Endothelial cell of umbilical vein (primary cell): ENCODE data around the gene BMERB1. TPM values are rescaled to one million over a fixed set of nuclear protein-coding genes. Genes with fewer than 3 reads are reported as not detected.

Source experiments
- BruUV-seq: library from RNA; stranded (reverse); fragments of 400-500 nt; replicated peaks from 2 replicates; lab custom pipeline; 2021; lab: Mats Ljungman, UMichigan
- CTCF ChIA-PET: fragments of 300-600, 350-600 bp; sonication (Branson Sonifier 250); formaldehyde crosslinking; loops from one replicate; lab custom pipeline; 2021; ENCODE audit warnings: antibody characterized with exemption, inconsistent platforms; lab: Charles Lee
- POLR2A ChIA-PET: fragments of 300-600, 350-600 bp; sonication (Branson Sonifier 250); formaldehyde crosslinking; loops from one replicate; lab custom pipeline; 2021; ENCODE audit warnings: antibody characterized with exemption, inconsistent platforms; lab: Charles Lee
- DNase-seq: peaks from one replicate; pipeline ENCODE4 v3.0.0-alpha.2; 2011; ENCODE audit warnings: low read depth, low spot score
- FAIRE-seq: peaks from 2 replicates; lab custom pipeline; 2011; peaks lifted over from hg19 to GRCh38; lab: Jason Lieb, UNC
- H2AFZ ChIP-seq: 2 replicates; pipeline ENCODE4 v1.6.0; 2012; ENCODE audit warnings: low read depth, low read length, control low read depth, inconsistent platforms
- H3K27ac ChIP-seq: 2 replicates; pipeline ENCODE4 v1.5.1; 2011; ENCODE audit warnings: low read depth, mild to moderate bottlenecking, control low read depth, low read length, moderate library complexity; ENCODE audit not compliant: insufficient read depth
- H3K27me3 ChIP-seq, 2 experiments: 2 replicates each; pipeline versions ENCODE4 v1.6.0 to v1.6.1; 2011; ENCODE audit warnings: low read length in 2 of 2, mixed read lengths in 1 of 2; ENCODE audit not compliant: control insufficient read depth in 2 of 2, insufficient read depth in 2 of 2
- H3K36me3 ChIP-seq, 2 experiments: 2 replicates in 1 of 2; 3 replicates in 1 of 2; pipeline ENCODE4 v1.5.1; 2011; ENCODE audit warnings: low read length in 2 of 2, mild to moderate bottlenecking in 1 of 2, moderate library complexity in 1 of 2; ENCODE audit not compliant: control insufficient read depth in 2 of 2, insufficient read depth in 2 of 2; ENCODE audit errors: extremely low read depth in 1 of 2
- H3K4me1 ChIP-seq: 3 replicates; pipeline ENCODE4 v1.5.1; 2011; ENCODE audit warnings: mild to moderate bottlenecking, low read length; ENCODE audit not compliant: control insufficient read depth, insufficient read depth; ENCODE audit errors: extremely low read depth
- H3K4me2 ChIP-seq: 2 replicates; pipeline ENCODE4 v1.6.1; 2011; ENCODE audit warnings: low read length, control low read depth, mixed read lengths; ENCODE audit not compliant: insufficient read depth
- H3K4me3 ChIP-seq, 3 experiments: fragments of 200-600 bp in 1 of 3; sonication (generic), shearing (Covaris generic) in 1 of 3; replicated peaks in 1 of 3; 2 replicates each; pipeline ENCODE4 v1.5.1; 2011 to 2016; ENCODE audit warnings: control low read depth in 3 of 3, low read length in 3 of 3, mild to moderate bottlenecking in 2 of 3, inconsistent platforms in 1 of 3, low read depth in 1 of 3, moderate library complexity in 1 of 3; ENCODE audit not compliant: insufficient read depth in 1 of 3
- H3K79me2 ChIP-seq: 2 replicates; pipeline ENCODE4 v1.6.0; 2012; ENCODE audit warnings: low read length, inconsistent platforms; ENCODE audit not compliant: control insufficient read depth, insufficient read depth
- H3K9ac ChIP-seq: replicated peaks from 2 replicates; pipeline ENCODE3; 2011; ENCODE audit warnings: low read length, control low read depth; ENCODE audit not compliant: insufficient read depth; ENCODE audit errors: extremely low read depth
- H3K9me1 ChIP-seq: replicated peaks from 3 replicates; pipeline ENCODE4 v1.6.0; 2011; ENCODE audit warnings: mild to moderate bottlenecking, low read length; ENCODE audit not compliant: control insufficient read depth, insufficient read depth; ENCODE audit errors: extremely low read depth
- H3K9me3 ChIP-seq: replicated peaks from 2 replicates; pipeline ENCODE4 v1.5.1; 2012; ENCODE audit warnings: low read length, inconsistent platforms; ENCODE audit not compliant: control insufficient read depth, insufficient read depth
- H4K20me1 ChIP-seq: replicated peaks from 2 replicates; pipeline ENCODE3; 2011; ENCODE audit warnings: mild to moderate bottlenecking, low read length; ENCODE audit not compliant: control insufficient read depth, insufficient read depth; ENCODE audit errors: extremely low read depth
- EZH2 ChIP-seq: IDR thresholded peaks from 2 replicates; pipeline ENCODE4 v1.6.1; 2012; ENCODE audit warnings: borderline replicate concordance, low read depth, mild to moderate bottlenecking, moderate library complexity, low read length, inconsistent platforms; ENCODE audit not compliant: severe bottlenecking
- FOS ChIP-seq: IDR thresholded peaks from 2 replicates; pipeline ENCODE4 v1.6.1; 2011; ENCODE audit warnings: mild to moderate bottlenecking, low read length, moderate library complexity, borderline replicate concordance; ENCODE audit not compliant: insufficient read depth
- GATA2 ChIP-seq: IDR thresholded peaks from 2 replicates; pipeline ENCODE4 v1.7.0; 2011; ENCODE audit warnings: low read depth, mild to moderate bottlenecking, moderate library complexity, mixed read lengths, low read length; ENCODE audit not compliant: insufficient read length, insufficient read depth
- JUN ChIP-seq: IDR thresholded peaks from 2 replicates; pipeline ENCODE4 v1.6.1; 2011; ENCODE audit warnings: borderline replicate concordance, low read depth; ENCODE audit not compliant: insufficient read length, insufficient read depth
- MYC ChIP-seq: IDR thresholded peaks from one replicate; pipeline ENCODE4 v1.6.1; 2011; ENCODE audit warnings: mild to moderate bottlenecking, low read depth, low read length
- POLR2A ChIP-seq: IDR thresholded peaks from 2 replicates; pipeline ENCODE4 v1.6.1; 2012; ENCODE audit warnings: low read depth, mild to moderate bottlenecking, control low read depth, low read length
- POLR2AphosphoS5 ChIP-seq: IDR thresholded peaks from 2 replicates; pipeline ENCODE4 v1.6.1; 2012; ENCODE audit warnings: low read depth, mild to moderate bottlenecking, control low read depth, low read length, moderate library complexity; ENCODE audit not compliant: insufficient read depth
- dilution Hi-C: fragments of 300-500 bp; cut with MboI; formaldehyde crosslinking; loops from one replicate; pipeline ENCODE4 v1.15.0; 2019; ENCODE audit warnings: low sequenced_read_pairs; ENCODE audit not compliant: extremely low pct_ligation_motif_present
- intact Hi-C: fragments of 100-400 bp; cut with micrococcal nuclease; formaldehyde crosslinking; loops from one replicate; pipeline ENCODE4 v1.10.0; 2022
- polyA plus RNA-seq, 4 experiments: library from polyadenylated mRNA; depleted of rRNA in 3 of 4; stranded (reverse) in 3 of 4; unstranded in 1 of 4; fragments of >200 nt; gene quantifications; 2 replicates each; pipeline versions ENCODE4 v1.2.1 to v1.2.3, GENCODE V29; 2011 to 2012; ENCODE audit warnings: missing spikeins in 1 of 4
- total RNA-seq: library from RNA; stranded (reverse); gene quantifications from 2 replicates; pipeline ENCODE4 v1.2.3, GENCODE V29; 2021
- TF ChIP-seq, protein P1 (sequence below): IDR thresholded peaks from 2 replicates; pipeline ENCODE4 v1.6.1; 2011; ENCODE audit not compliant: insufficient read depth, insufficient read length
- TF ChIP-seq, protein P2 (sequence below), 2 donors: IDR thresholded peaks; 1 replicate in 1 of 2; 2 replicates in 1 of 2; pipeline ENCODE4 v1.5.1; 2011; ENCODE audit warnings: low read length in 2 of 2, mild to moderate bottlenecking in 2 of 2, moderate library complexity in 2 of 2, control low read depth in 1 of 2, inconsistent platforms in 1 of 2, low read depth in 1 of 2; ENCODE audit not compliant: insufficient read depth in 1 of 2; ENCODE audit errors: extremely low read depth in 1 of 2

Gene BMERB1
- total and polyA plus RNA-seq, 2 donors (not counting 3 experiments of a cell fraction or from before 2014, with no cell fraction given): 14.1 to 17.4 TPM

- intact Hi-C loops: no loop called here
- no TSS peak for BruUV-seq
Observed at GRCh38 chr16:15617901-15618300, 183.5 kb downstream of the BMERB1 start.

DNA sequence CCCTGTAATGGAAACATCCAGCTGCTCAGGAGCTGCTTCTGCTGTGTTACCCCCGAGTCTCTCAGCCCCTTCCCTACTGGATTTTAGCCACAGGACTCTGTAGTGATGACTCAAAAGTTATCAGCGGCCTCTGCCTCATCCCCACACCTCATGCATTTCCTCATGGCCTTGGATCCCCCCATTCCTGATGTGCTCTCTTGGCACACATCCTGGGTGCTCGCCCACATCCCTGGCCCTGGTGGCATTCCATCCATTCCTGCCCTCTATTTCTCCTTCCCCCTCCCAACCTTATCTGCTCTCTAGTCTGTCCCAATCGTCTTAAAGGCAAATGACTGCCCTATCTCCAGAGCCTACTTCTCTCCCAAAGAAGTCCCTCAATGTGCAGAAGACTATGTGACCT lies 184.0 kb downstream of the BMERB1 start:
- Histone ChIP-seq H3K4me1 (no peaks in the 10 kb centered on the region), H3K4me3 (no peak overlapping the region), H3K27ac (no peak overlapping the region), H3K79me2 (no peaks in the 10 kb centered on the region), H3K9me1 (no peaks in the 10 kb centered on the region), H3K9ac (no peak overlapping the region), H3K27me3 (no peaks in the 10 kb centered on the region), H3K9me3 (no peaks in the 10 kb centered on the region), H3K4me2 (no peak overlapping the region), H4K20me1 (no peaks in the 10 kb centered on the region), H2AFZ (no peak overlapping the region), H3K36me3 (peaks cover 23 to 44% of the 10 kb centered on the region in 2 experiments)
- intact Hi-C loops (no loop called here), dilution Hi-C loops (no loop called here)
- DNase-seq (no peak), FAIRE-seq (no peak)
- ChIA-PET POLR2A (no interaction called here), CTCF (interaction anchor here (1.5 kb wide), 1 partner anchor 191 kb away, joined by 3 read pairs; no protein-coding TSS in a partner anchor)
- BruUV-seq: no TSS peak
- TF ChIP-seq, protein P1, sequence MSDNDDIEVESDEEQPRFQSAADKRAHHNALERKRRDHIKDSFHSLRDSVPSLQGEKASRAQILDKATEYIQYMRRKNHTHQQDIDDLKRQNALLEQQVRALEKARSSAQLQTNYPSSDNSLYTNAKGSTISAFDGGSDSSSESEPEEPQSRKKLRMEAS: no peak
- TF ChIP-seq, protein P2, sequence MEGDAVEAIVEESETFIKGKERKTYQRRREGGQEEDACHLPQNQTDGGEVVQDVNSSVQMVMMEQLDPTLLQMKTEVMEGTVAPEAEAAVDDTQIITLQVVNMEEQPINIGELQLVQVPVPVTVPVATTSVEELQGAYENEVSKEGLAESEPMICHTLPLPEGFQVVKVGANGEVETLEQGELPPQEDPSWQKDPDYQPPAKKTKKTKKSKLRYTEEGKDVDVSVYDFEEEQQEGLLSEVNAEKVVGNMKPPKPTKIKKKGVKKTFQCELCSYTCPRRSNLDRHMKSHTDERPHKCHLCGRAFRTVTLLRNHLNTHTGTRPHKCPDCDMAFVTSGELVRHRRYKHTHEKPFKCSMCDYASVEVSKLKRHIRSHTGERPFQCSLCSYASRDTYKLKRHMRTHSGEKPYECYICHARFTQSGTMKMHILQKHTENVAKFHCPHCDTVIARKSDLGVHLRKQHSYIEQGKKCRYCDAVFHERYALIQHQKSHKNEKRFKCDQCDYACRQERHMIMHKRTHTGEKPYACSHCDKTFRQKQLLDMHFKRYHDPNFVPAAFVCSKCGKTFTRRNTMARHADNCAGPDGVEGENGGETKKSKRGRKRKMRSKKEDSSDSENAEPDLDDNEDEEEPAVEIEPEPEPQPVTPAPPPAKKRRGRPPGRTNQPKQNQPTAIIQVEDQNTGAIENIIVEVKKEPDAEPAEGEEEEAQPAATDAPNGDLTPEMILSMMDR (IDR thresholded peaks at IDR 0.05; ENCODE audit: extremely low read depth in 1 of 2, insufficient read depth in 1 of 2, low read depth in 1 of 2, low read length in 2 of 2): no peak
- no peak for TF ChIP-seq POLR2A
- no peak for TF ChIP-seq JUN
- no peak for TF ChIP-seq MYC
- TF ChIP-seq FOS: no peak
- TF ChIP-seq EZH2: no peak
- TF ChIP-seq POLR2AphosphoS5: no peak
- TF ChIP-seq GATA2: no peak

More at GRCh38 chr16:15617901-15618300, 183.5 kb downstream of the BMERB1 start:
- Histone ChIP-seq H4K20me1 (no peaks in the 10 kb centered on the region), H2AFZ (no peak overlapping the region), H3K27ac (no peak overlapping the region), H3K9ac (no peak overlapping the region), H3K4me1 (no peaks in the 10 kb centered on the region), H3K4me3 (no peak overlapping the region), H3K79me2 (no peaks in the 10 kb centered on the region), H3K36me3 (peaks cover 25 to 43% of the 10 kb centered on the region in 2 experiments), H3K4me2 (no peak overlapping the region), H3K9me3 (no peaks in the 10 kb centered on the region), H3K9me1 (no peaks in the 10 kb centered on the region), H3K27me3 (no peaks in the 10 kb centered on the region)
- TF ChIP-seq JUN: no peak
- TF ChIP-seq MYC: no peak
- TF ChIP-seq, protein P1: no peak
- TF ChIP-seq POLR2A: no peak
- TF ChIP-seq GATA2: no peak
- ChIA-PET CTCF (no interaction called here), POLR2A (no interaction called here)
- FAIRE-seq (no peak), DNase-seq (no peak)
- dilution Hi-C loops: no loop called here
